GM23338 (cell line): ENCODE data around the gene RGS8. TPM values are rescaled to one million over a fixed set of nuclear protein-coding genes. Genes with fewer than 3 reads are reported as not detected.

ENCODE experiments used
- ATAC-seq: fragments of 200-7000 bp; cut with Tn5 transposase; 3 replicates; pipeline ENCODE4 v1.9.1; 2020
- DNase-seq: peaks from one replicate; pipeline ENCODE4 v3.0.0-alpha.2; 2015; ENCODE audit warnings: low spot score
- H2AFZ ChIP-seq: fragments of 200-600 bp; sonication (generic); 2 replicates; pipeline ENCODE4 v1.8.0; 2016; ENCODE audit warnings: antibody characterized with exemption, mild to moderate bottlenecking, moderate library complexity
- H3F3A ChIP-seq: fragments of 200-600 bp; sonication (generic); replicated peaks from 2 replicates; pipeline ENCODE4 v1.8.0; 2017; ENCODE audit warnings: antibody characterized with exemption, mixed run types, low read depth
- H3K27ac ChIP-seq: fragments of 200-600 bp; sonication (generic); 2 replicates; pipeline ENCODE4 v1.6.1; 2016; ENCODE audit warnings: low read depth
- H3K27me3 ChIP-seq: fragments of 200-600 bp; sonication (generic); 2 replicates; pipeline ENCODE4 v1.8.0; 2016; ENCODE audit warnings: mild to moderate bottlenecking, mixed run types, moderate library complexity; ENCODE audit not compliant: insufficient read depth
- H3K36me3 ChIP-seq: fragments of 200-600 bp; sonication (generic); 2 replicates; pipeline ENCODE4 v1.8.0; 2016; ENCODE audit warnings: mild to moderate bottlenecking; ENCODE audit not compliant: insufficient read depth
- H3K4me1 ChIP-seq: fragments of 200-600 bp; sonication (generic); 2 replicates; pipeline ENCODE4 v1.8.0; 2016; ENCODE audit warnings: mild to moderate bottlenecking, moderate library complexity; ENCODE audit not compliant: insufficient read depth
- H3K4me2 ChIP-seq: fragments of 200-600 bp; sonication (generic); 2 replicates; pipeline ENCODE4 v1.7.1; 2017; ENCODE audit warnings: mixed run types
- H3K4me3 ChIP-seq: fragments of 200-600 bp; sonication (generic); 2 replicates; pipeline ENCODE4 v1.6.1; 2016; ENCODE audit warnings: mixed run types
- H3K79me2 ChIP-seq: fragments of 200-600 bp; sonication (generic); replicated peaks from 2 replicates; pipeline ENCODE4 v1.8.0; 2017; ENCODE audit warnings: mild to moderate bottlenecking; ENCODE audit not compliant: insufficient read depth
- H3K9me2 ChIP-seq: fragments of 200-600 bp; sonication (generic); 2 replicates; pipeline ENCODE4 v1.8.0; 2017; ENCODE audit not compliant: insufficient read depth
- H4K20me1 ChIP-seq: fragments of 200-600 bp; sonication (generic); replicated peaks from 2 replicates; pipeline ENCODE4 v1.8.0; 2017; ENCODE audit warnings: mild to moderate bottlenecking; ENCODE audit not compliant: insufficient read depth
- H3K27ac Mint-ChIP-seq: 2 replicates; pipeline ENCODE4 v1.8.0; 2020; ENCODE audit warnings: inconsistent platforms, mild to moderate bottlenecking, moderate library complexity, mixed read lengths
- H3K27me3 Mint-ChIP-seq: 3 replicates; pipeline ENCODE4 v1.8.0; 2022; ENCODE audit warnings: low read depth, mild to moderate bottlenecking, moderate library complexity, mixed read lengths, inconsistent platforms; ENCODE audit not compliant: insufficient read depth, poor library complexity
- H3K36me3 Mint-ChIP-seq: 3 replicates; pipeline ENCODE4 v1.8.0; 2021; ENCODE audit warnings: low read depth, mild to moderate bottlenecking, inconsistent platforms, moderate library complexity, mixed read lengths
- H3K4me1 Mint-ChIP-seq: 3 replicates; pipeline ENCODE4 v1.8.0; 2020; ENCODE audit warnings: mild to moderate bottlenecking, inconsistent platforms, mixed read lengths
- H3K4me3 Mint-ChIP-seq: 3 replicates; pipeline ENCODE4 v1.8.0; 2021; ENCODE audit warnings: moderate library complexity, mild to moderate bottlenecking, inconsistent platforms, mixed read lengths
- H3K9me3 Mint-ChIP-seq: 3 replicates; pipeline ENCODE4 v1.8.0; 2020; ENCODE audit warnings: moderate library complexity, mild to moderate bottlenecking, inconsistent platforms, mixed read lengths
- CREB1 ChIP-seq: fragments of 250-450 bp; sonication (Bioruptor Pico); IDR thresholded peaks from 2 replicates; pipeline ENCODE4 v1.5.0; 2020; ENCODE audit warnings: low read depth, mild to moderate bottlenecking, moderate library complexity
- EZH2 ChIP-seq: fragments of 200-600 bp; sonication (generic); IDR thresholded peaks from one replicate; pipeline ENCODE4 v1.8.0; 2017; ENCODE audit warnings: antibody characterized with exemption, mild to moderate bottlenecking, low read depth; ENCODE audit not compliant: unreplicated experiment
- EZH2phosphoT487 ChIP-seq: fragments of 200-600 bp; sonication (generic); IDR thresholded peaks from one replicate; pipeline ENCODE4 v1.8.1; 2018; ENCODE audit warnings: antibody characterized with exemption; ENCODE audit not compliant: unreplicated experiment
- JUNB ChIP-seq: IDR thresholded peaks from one replicate; pipeline ENCODE4 v1.6.1; 2016; ENCODE audit warnings: antibody characterized with exemption; ENCODE audit not compliant: unreplicated experiment
- NANOG ChIP-seq: IDR thresholded peaks from 2 replicates; pipeline ENCODE4 v1.6.1; 2016; ENCODE audit warnings: antibody characterized with exemption, borderline replicate concordance
- POLR2AphosphoS5 ChIP-seq: IDR thresholded peaks from 2 replicates; pipeline ENCODE4 v1.6.1; 2016; ENCODE audit warnings: antibody characterized with exemption, low read depth
- STAT1 ChIP-seq: IDR thresholded peaks from one replicate; pipeline ENCODE4 v1.6.1; 2016; ENCODE audit warnings: antibody characterized with exemption; ENCODE audit not compliant: unreplicated experiment
- ZNF114 ChIP-seq: fragments of 250-450 bp; sonication (Bioruptor Pico); IDR thresholded peaks from 2 replicates; pipeline ENCODE4 v1.5.0; 2020; ENCODE audit warnings: mild to moderate bottlenecking, moderate library complexity
- ZNF331 ChIP-seq: fragments of 250-450 bp; sonication (Bioruptor Pico); IDR thresholded peaks from 2 replicates; pipeline ENCODE4 v1.5.0; 2020; ENCODE audit warnings: low read depth, mild to moderate bottlenecking, moderate library complexity
- ZNF462 ChIP-seq: fragments of 250-450 bp; sonication (Bioruptor Pico); IDR thresholded peaks from 2 replicates; pipeline ENCODE4 v1.5.0; 2020; ENCODE audit warnings: mild to moderate bottlenecking, moderate library complexity
- polyA plus RNA-seq: library from polyadenylated mRNA; unstranded; fragments of >200 nt; fragmentation: Nextera tagmentation; extraction: Ambion mirVana; gene quantifications from 2 replicates; pipeline ENCODE4 v1.2.1, GENCODE V29; 2016
- total RNA-seq: library from RNA; depleted of rRNA; stranded (reverse); fragments of >200 nt; shearing (Covaris generic); gene quantifications from 2 replicates; pipeline ENCODE4 v1.2.3, GENCODE V29; 2014
- TF ChIP-seq, protein P1 (sequence below): IDR thresholded peaks from 2 replicates; pipeline ENCODE4 v1.6.1; 2016; ENCODE audit warnings: antibody characterized with exemption
- TF ChIP-seq, protein P2 (sequence below): IDR thresholded peaks from one replicate; pipeline ENCODE4 v1.6.1; 2018; ENCODE audit warnings: antibody characterized with exemption; ENCODE audit not compliant: unreplicated experiment
- TF ChIP-seq, protein P3 (sequence below), 2 experiments: fragments of 200-600 bp in 1 of 2; sonication (generic) in 1 of 2; conservative IDR thresholded peaks; 2 replicates each; pipeline versions ENCODE4 v1.5.1 to v1.6.1; 2016 to 2017; ENCODE audit warnings: antibody characterized with exemption in 2 of 2, low read depth in 2 of 2, mild to moderate bottlenecking in 2 of 2, moderate library complexity in 1 of 2

The RGS8 gene
- total and polyA plus RNA-seq, 2 experiments from 2014 or later: 0.06 to 2.5 TPM

DNA sequence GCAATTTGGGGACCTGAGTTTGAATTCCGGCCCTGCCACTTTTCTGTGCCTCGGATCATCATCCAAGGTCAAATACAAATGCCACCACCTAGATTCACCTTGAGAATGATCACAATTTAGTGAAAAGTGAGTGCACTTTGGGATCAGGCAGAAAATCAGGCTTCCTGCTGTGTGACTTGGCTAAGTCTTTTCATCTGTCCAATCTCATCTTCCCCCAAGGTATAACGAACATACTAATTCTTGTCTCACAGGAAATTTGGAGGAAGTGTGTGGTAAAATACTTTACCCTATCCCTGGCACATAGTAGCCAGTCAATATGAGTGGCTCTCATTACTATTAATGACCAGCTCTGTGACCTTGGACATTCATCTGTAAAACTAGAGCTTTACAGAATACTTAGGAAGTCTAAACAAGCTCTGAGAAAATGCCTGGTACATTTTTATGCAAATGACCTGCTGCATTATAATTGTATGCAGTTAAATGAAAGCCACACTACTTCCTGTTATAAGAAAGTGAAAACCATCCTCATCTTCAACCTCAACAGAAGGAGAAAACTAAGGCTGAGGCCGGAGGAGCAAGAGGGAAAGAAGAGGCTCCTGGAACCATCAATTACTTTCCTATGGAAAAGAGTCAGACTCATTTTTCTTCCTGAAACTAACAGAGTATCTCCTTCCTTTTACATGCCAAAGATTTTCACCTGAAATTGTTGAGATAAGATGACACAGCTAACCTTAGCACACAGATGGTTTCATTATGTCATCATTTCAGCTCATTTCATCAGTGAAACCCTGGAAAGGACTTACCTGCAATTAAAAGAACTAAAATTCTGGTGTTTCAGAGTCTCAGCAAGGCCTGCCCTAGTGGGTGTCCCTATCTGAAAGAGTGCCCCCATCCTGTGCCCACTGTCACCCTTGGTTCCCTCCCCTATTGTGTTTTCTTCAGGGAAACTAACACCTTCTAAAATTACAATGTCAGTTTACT lies 32.6 kb upstream of the RGS8 start:
- no peaks in the 10 kb centered on the region for H3K27me3 ChIP-seq
- peaks cover 9% of the 10 kb centered on the region for H3K4me1 Mint-ChIP-seq
- H3K4me3 ChIP-seq: no peak overlapping the region
- H3K4me3 Mint-ChIP-seq: no peak overlapping the region
- no peaks in the 10 kb centered on the region for H3K36me3 ChIP-seq
- H3K4me2 ChIP-seq: 0 out of 2 replicates have a peak overlapping the region, but pooled peaks have one; percentile 7
- H2AFZ ChIP-seq: no peak overlapping the region
- H3K27ac ChIP-seq: no peak overlapping the region
- peaks cover 13% of the 10 kb centered on the region; the same call in 1 of the 2 replicates for H3K4me1 ChIP-seq
- H3F3A ChIP-seq: no peaks in the 10 kb centered on the region
- DNase-seq (no peak), ATAC-seq (no peak)
- TF ChIP-seq, protein P1, sequence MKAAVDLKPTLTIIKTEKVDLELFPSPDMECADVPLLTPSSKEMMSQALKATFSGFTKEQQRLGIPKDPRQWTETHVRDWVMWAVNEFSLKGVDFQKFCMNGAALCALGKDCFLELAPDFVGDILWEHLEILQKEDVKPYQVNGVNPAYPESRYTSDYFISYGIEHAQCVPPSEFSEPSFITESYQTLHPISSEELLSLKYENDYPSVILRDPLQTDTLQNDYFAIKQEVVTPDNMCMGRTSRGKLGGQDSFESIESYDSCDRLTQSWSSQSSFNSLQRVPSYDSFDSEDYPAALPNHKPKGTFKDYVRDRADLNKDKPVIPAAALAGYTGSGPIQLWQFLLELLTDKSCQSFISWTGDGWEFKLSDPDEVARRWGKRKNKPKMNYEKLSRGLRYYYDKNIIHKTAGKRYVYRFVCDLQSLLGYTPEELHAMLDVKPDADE: no peak
- TF ChIP-seq NANOG: no peak
- no peak for TF ChIP-seq POLR2AphosphoS5
- TF ChIP-seq, protein P2, sequence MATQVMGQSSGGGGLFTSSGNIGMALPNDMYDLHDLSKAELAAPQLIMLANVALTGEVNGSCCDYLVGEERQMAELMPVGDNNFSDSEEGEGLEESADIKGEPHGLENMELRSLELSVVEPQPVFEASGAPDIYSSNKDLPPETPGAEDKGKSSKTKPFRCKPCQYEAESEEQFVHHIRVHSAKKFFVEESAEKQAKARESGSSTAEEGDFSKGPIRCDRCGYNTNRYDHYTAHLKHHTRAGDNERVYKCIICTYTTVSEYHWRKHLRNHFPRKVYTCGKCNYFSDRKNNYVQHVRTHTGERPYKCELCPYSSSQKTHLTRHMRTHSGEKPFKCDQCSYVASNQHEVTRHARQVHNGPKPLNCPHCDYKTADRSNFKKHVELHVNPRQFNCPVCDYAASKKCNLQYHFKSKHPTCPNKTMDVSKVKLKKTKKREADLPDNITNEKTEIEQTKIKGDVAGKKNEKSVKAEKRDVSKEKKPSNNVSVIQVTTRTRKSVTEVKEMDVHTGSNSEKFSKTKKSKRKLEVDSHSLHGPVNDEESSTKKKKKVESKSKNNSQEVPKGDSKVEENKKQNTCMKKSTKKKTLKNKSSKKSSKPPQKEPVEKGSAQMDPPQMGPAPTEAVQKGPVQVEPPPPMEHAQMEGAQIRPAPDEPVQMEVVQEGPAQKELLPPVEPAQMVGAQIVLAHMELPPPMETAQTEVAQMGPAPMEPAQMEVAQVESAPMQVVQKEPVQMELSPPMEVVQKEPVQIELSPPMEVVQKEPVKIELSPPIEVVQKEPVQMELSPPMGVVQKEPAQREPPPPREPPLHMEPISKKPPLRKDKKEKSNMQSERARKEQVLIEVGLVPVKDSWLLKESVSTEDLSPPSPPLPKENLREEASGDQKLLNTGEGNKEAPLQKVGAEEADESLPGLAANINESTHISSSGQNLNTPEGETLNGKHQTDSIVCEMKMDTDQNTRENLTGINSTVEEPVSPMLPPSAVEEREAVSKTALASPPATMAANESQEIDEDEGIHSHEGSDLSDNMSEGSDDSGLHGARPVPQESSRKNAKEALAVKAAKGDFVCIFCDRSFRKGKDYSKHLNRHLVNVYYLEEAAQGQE: no peak
- TF ChIP-seq ZNF462 (CRISPR knock-in tag): no peak
- no peak for TF ChIP-seq EZH2
- no peak for TF ChIP-seq JUNB
- TF ChIP-seq, protein P3, sequence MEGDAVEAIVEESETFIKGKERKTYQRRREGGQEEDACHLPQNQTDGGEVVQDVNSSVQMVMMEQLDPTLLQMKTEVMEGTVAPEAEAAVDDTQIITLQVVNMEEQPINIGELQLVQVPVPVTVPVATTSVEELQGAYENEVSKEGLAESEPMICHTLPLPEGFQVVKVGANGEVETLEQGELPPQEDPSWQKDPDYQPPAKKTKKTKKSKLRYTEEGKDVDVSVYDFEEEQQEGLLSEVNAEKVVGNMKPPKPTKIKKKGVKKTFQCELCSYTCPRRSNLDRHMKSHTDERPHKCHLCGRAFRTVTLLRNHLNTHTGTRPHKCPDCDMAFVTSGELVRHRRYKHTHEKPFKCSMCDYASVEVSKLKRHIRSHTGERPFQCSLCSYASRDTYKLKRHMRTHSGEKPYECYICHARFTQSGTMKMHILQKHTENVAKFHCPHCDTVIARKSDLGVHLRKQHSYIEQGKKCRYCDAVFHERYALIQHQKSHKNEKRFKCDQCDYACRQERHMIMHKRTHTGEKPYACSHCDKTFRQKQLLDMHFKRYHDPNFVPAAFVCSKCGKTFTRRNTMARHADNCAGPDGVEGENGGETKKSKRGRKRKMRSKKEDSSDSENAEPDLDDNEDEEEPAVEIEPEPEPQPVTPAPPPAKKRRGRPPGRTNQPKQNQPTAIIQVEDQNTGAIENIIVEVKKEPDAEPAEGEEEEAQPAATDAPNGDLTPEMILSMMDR (conservative IDR thresholded peaks at IDR 0.05; ENCODE audit: low read depth in 2 of 2): no peak
- no peak for TF ChIP-seq STAT1
- TF ChIP-seq CREB1: no peak
- TF ChIP-seq ZNF114 (CRISPR knock-in tag): no peak
- no peak for TF ChIP-seq ZNF331 (CRISPR knock-in tag)
- no peak for TF ChIP-seq EZH2phosphoT487
- peak overlapping the region; percentile 43; the same call in 1 of the 2 replicates for H3K27ac Mint-ChIP-seq
- H3K79me2 ChIP-seq: no peaks in the 10 kb centered on the region
- no peaks in the 10 kb centered on the region for H3K9me3 Mint-ChIP-seq
- H3K36me3 Mint-ChIP-seq: no peaks in the 10 kb centered on the region
- H3K27me3 Mint-ChIP-seq: no peaks in the 10 kb centered on the region
- H3K9me2 ChIP-seq: 0 out of 2 replicates have a peak, but pooled peaks cover 3% of the 10 kb centered on the region
- H4K20me1 ChIP-seq: no peaks in the 10 kb centered on the region
